GM12892 (cell line): ENCODE measurements around the gene LNX2.

ENCODE experiments used
- POLR2A ChIP-seq: IDR thresholded peaks from 2 replicates; pipeline ENCODE4 v1.6.1; 2011; ENCODE audit warnings: low read depth, low read length, control low read depth
- POLR2AphosphoS5 ChIP-seq: IDR thresholded peaks from 2 replicates; pipeline ENCODE4 v1.6.1; 2011; ENCODE audit warnings: low read depth, low read length, control low read depth

DNA sequence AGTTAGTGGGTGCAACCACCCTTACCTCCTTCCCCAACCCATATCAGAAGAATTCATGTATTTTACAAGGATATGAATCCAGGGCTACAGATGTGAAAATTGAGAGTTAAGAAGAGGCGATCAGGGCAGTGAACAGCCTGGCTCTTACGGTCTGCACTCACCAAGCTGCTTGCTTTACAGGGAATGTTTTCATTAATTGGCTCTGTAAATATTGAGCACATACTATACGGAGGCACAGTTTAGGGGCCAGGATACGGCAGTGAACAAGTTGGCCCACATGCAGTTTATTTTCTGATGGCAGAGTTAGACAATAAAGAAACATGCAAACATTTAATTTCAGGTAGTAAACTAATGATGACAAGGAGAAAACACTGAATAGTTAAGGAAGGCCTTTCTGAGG is 7.8 kb upstream of the LNX2 start:
- TF ChIP-seq POLR2AphosphoS5 = no peak
- no peak for TF ChIP-seq POLR2A
